Myocyte (in vitro differentiated cells): Measurements from ENCODE around the gene OR10H1. TPM values are rescaled to one million over a fixed set of nuclear protein-coding genes. Genes with fewer than 3 reads are reported as not detected.
"Not testable (repeated sequence)": the region's sequence is repeated elsewhere in the genome, so short reads cannot be mapped to it uniquely, and the experiment has no call there.

ENCODE experiments used
- DNase-seq: peaks from one replicate; pipeline ENCODE4 v3.0.0-alpha.2; 2012; ENCODE audit warnings: low read depth
- total RNA-seq: library from RNA; depleted of rRNA; stranded (reverse); fragments of >200 nt; gene quantifications from 2 replicates; pipeline ENCODE4 v1.2.3, GENCODE V29; 2014

The OR10H1 gene
- total RNA-seq, 1 donor from 2014 or later: not detected

- no peak for DNase-seq
Observed at GRCh38 chr19:15775249-15775648, 40.2 kb downstream of the OR10H1 start.

- not testable (repeated sequence) for DNase-seq
Observed at GRCh38 chr19:15774159-15774558, 41.3 kb downstream of the OR10H1 start.

GRCh38 chr19:15769586-15769985, 45.9 kb downstream of the OR10H1 start:
- no peak for DNase-seq

- no peak for DNase-seq
Observed at GRCh38 chr19:15759962-15760565, 55.4 kb downstream of the OR10H1 start.

GRCh38 chr19:15758379-15758778, 57.1 kb downstream of the OR10H1 start:
- DNase-seq: no peak

Other genes starting within 250 kb of the OR10H1 start
- gene CYP4F8, start 200.4 kb downstream of the OR10H1 start, total RNA-seq: not detected in 2 replicates
- not detected in 2 replicates for gene CYP4F3, start 174.8 kb downstream of the OR10H1 start, total RNA-seq
- not detected in 2 replicates for gene CYP4F12, start 142.6 kb downstream of the OR10H1 start, total RNA-seq
- not detected in 2 replicates for gene OR10H2, start 87.6 kb downstream of the OR10H1 start, total RNA-seq
- not detected in 2 replicates for gene OR10H3, start 77.7 kb downstream of the OR10H1 start, total RNA-seq
- gene OR10H5, start 28.0 kb downstream of the OR10H1 start, total RNA-seq: not detected in 2 replicates
- not detected in 2 replicates for gene CYP4F2, start 82.4 kb upstream of the OR10H1 start, total RNA-seq
- not detected in 2 replicates for gene CYP4F11, start 118.9 kb upstream of the OR10H1 start, total RNA-seq
- not detected in 2 replicates for gene OR10H4, start 133.3 kb upstream of the OR10H1 start, total RNA-seq